ENCODE data around the gene MED16. TPM values are rescaled to one million over a fixed set of nuclear protein-coding genes. Genes with fewer than 3 reads are reported as not detected.
"Not testable (repeated sequence)": the region's sequence is repeated elsewhere in the genome, so short reads cannot be mapped to it uniquely, and the experiment has no call there.

Gene MED16
- total RNA-seq, 1 experiment from 2014 or later: 20.8 TPM

- no peak for DNase-seq (ENCODE audit: low read depth)
Observed at GRCh38 chr19:911197-912033, 18.4 kb upstream of the MED16 start.

DNA sequence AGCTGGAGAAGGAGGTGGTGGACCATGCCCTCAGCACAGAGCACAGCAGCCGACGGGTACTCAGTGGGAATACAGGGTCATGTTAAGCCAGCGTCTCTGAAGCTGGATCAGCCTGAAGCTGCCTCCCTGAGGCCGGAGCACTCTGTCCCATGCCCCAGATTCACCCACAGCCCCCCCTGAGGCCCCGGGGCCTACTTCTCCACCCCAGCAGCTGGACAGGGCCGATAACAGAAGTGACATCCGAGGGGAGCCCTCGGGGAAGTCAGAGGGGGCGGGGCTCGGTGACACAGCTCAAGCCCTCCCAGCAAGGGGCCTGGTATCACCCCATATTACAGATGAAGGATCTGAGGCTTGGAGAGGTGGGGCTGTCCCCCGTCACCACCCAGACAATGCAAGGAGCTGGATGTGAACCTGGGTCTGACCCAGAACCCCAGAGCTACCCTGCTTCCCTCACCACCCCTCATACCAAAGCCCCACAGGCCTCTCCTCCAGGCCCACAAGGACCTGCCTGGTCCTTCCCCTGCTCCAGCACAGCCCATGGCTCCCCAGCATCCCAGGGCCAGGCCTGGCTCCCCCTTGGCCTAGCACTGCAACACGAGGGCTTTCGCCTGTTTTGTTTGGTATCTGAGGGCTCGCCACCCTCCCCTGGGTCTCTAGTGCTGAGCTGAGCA, 14.3 kb upstream of the MED16 start:
- no peak for DNase-seq (ENCODE audit: low read depth)

- DNase-seq (ENCODE audit: low read depth): no peak
Observed at GRCh38 chr19:906480-906879, 13.5 kb upstream of the MED16 start.

GRCh38 chr19:904545-904944, 11.6 kb upstream of the MED16 start:
- no peak for DNase-seq (ENCODE audit: low read depth)

DNA sequence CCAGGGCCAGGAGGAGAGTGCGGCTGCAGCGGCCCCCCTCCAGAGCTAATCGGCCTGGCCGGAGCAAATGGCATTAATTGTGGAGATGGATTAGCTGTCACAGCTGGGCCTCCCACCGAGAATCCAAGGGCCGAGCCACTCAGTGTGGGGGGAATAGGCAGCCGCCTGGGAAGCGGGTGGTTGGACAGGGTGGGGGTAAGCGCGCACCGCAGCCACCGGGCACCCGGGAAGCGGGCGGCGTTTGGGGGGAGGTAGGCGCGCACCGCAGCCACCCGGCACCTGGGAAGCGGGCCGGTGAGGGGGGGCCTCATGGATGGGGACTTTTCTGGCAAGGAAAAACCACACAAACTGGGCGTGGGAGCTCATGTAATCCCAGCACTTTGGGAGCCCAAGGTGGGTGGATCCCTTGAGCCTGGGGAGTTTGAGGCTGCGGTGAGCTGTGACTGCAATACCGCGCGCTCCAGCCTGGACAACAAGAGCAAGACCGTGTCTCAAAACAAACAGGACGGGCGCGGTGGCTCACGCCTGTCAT, 10.3 kb upstream of the MED16 start:
- no peak for DNase-seq (ENCODE audit: low read depth)

DNA sequence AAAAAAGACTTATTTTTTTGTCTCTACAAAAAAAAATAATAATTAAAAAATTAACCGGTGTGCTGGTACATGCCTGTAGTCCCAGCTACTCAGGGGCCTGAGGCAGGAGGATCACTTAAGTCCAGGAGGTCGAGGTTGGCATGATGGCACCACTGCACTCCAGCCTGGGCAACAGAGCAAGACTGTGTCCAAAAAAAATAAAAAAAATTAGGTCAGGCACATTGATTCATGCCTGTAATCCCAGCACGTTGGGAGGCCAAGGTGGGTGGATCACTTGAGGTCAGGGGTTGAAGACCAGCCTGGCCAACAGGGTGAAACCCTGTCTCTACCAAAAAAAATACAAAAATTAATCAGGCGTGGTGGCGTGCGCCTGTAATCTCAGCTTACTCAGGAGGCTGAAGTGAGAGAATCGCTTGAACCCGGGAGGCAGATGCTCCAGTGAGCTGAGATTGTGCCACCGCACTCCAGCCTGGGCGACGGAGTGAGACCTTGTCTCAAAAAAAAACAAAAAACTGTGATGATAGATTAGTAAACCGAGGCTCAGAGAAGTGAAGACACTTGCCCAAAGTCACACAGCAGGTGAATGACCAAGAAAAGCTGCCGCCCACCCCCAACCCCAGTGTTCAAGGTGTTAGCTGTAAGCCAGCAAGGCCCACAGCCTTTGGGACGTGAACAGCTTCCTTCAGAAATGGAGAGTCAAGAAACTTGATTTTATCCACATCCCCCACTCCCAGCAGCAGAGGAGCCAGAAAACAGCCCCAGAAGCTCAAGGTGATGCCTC, 9.6 kb upstream of the MED16 start:
- no peak for DNase-seq (ENCODE audit: low read depth)

GRCh38 chr19:902093-902370, 9.0 kb upstream of the MED16 start:
- no peak for DNase-seq (ENCODE audit: low read depth)

GRCh38 chr19:901216-902092, 8.5 kb upstream of the MED16 start:
- no peak for DNase-seq (ENCODE audit: low read depth)

- DNase-seq (ENCODE audit: low read depth): no peak
Observed at GRCh38 chr19:900302-901111, 7.5 kb upstream of the MED16 start.

DNA sequence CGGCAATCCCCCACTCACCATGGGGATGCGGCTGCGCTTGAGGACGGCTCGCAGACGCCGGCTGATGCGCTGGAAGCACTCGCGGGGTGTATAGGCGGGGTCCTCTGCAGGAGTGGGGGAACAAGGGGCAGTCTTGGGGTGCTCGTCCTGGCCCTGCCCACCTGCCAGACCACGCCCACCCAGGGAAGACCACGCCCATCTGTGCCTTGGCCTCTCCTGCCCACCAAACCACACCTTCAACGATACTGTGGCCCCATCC, 7.0 kb upstream of the MED16 start:
- no peak for DNase-seq (ENCODE audit: low read depth)

DNA sequence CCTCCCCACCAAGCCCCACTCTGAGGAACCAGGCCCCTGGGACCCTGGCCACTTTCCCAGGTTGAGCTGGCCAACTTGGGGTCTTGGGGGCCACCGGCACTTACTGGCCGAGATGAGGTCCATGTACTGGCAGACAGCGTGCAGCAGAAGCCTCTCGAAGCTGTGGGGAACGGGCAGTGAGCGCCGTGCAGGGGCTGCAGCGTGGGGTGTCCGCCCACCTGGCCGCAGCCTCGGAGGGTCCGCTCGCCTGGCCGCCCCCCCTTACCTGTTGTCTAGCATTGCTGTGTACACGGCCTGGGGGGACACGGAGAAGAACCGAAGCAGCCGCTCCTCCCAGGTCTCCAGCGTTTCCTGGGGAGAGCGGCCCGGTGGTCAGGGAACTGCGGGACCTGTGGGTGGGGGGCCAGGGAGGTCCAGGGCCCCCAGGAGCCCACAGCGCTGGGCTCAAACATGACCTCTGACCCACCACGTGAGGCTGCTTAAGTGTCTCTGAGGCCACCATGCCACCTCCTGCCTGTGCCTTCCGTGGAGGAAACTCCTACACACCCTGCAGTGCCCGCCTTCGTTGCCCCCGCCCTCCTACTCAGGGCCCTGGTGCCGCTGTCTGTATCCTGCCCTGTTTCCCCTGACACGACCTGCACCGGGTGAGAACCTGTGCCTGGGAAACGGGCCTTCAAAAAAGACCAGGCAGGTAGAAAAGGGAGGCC, 6.5 kb upstream of the MED16 start:
- DNase-seq (ENCODE audit: low read depth): no peak

DNA sequence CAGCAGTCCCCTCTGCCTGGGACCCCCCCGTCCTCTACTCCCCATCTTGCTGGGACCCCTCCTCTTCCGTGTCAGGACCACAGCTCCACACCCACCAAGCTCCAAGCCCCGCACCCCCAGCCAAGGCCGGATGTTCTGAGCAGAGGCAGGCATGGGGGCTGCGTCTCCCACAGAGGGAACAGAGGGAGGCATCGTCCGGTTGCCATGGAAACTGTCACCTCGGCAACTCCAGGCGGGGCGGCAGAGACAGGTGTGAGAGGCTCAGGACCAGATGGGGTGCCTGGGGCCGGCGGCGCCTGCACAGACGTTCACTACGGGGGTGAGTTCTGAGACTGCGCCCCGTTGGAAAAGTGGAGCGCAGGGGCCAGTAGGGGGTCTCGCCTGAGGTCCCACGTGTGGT, 5.7 kb upstream of the MED16 start:
- DNase-seq (ENCODE audit: low read depth): no peak

- DNase-seq (ENCODE audit: low read depth): no peak
Observed at GRCh38 chr19:897442-898039, 4.6 kb upstream of the MED16 start.

- no peak for DNase-seq (ENCODE audit: low read depth)
Observed at GRCh38 chr19:896999-897398, 4.0 kb upstream of the MED16 start.

DNA sequence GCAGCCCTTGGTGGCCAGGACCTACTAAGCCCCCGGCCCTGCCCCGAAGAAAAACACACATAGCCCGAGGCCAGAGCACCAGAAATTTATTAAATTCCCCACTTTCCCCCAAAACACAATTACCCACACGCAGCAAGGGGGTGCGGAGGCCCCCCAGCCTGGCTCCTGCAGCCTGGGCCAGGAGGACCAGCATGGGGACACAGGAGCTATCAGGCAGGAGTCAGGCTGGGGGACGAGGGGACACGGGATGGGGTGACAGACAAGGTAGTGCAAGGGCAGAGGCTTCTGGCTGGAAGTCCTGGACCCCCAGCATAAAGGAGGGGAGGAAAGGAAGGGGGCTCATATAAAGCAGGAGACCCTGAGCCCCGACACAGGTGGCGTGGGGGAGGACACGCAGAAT, 3.4 kb upstream of the MED16 start:
- DNase-seq (ENCODE audit: low read depth): no peak

GRCh38 chr19:892243-892893, 619 bp downstream of the MED16 start:
- no peak for DNase-seq (ENCODE audit: low read depth)

DNA sequence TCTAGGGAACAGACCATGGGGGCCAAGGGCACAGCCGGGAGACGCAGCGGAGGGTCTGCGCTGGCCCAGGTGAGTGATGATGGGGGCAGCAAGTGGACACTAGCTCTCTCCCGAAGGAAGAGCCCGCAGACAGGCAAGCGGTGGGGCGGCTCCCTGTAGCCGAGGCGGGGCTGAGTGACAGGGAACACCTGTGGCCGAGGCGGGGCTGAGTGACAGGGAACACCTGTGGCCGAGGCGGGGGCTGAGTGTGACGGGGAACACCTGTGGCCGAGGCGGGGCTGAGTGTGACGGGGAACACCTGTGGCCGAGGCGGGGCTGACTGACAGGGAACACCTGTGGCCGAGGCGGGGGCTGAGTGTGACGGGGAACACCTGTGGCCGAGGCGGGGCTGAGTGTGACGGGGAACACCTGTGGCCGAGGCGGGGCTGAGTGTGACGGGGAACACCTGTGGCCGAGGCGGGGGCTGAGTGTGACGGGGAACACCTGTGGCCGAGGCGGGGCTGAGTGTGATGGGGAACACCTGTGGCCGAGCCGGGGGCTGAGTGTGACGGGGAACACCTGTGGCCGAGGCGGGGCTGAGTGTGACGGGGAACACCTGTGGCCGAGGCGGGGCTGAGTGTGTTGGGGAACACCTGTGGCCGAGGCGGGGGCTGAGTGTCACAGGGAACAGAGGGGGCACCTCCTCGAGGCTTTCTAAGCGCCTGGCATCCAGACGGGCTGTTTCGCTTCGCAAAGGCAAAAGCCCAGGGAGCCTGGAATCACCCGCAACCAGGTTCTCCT, 1.4 kb downstream of the MED16 start:
- not testable (repeated sequence) for DNase-seq (ENCODE audit: low read depth)

DNA sequence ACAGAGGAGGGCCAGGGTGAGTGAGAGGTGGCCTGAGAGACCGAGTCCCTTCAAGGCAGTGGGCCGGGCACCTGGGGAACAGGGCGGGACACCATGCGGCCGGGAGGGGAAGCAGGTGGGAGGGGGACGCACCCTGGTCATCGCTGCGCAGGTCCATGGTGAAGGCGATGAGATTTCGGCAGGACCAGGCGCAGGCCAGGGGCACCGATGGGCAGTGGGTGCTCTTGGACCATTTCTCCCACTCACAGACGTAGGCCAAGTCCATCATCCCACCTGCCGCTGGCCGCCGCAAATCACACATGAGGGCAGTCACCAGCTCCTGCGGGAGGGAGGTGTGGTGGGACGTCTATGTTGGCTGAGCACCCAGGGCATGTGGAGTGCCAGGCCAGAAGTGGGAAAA, 2.2 kb downstream of the MED16 start:
- DNase-seq (ENCODE audit: low read depth): no peak

Measured in HT1080 (cell line).